Measurements from ENCODE around the gene EDC3.
A peak's percentile ranks its signal among the peaks of the same experiment; 100 is the strongest.
"Not testable (repeated sequence)": the region's sequence is repeated elsewhere in the genome, so short reads cannot be mapped to it uniquely, and the experiment has no call there.

Gene EDC3

DNA sequence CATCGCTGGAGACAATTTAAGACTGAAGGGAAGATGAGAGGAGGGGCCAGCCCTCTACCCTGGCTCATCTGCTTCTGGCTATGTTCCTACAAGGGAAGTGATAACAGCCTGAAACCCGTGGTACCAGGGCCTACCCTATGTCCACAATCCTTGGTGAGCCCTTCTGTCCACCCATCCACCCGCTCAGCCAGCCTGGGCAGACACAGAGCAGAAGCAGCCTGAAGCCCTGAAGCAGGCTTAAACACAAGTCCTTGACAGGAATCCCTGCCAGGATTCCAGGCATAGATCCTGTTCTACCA lies 64.8 kb downstream of the EDC3 start:
- DNase-seq: no peak
- in situ Hi-C loops (cut with HindIII; ENCODE audit: low pct_ligation_motif_present, low pct_unique_long_range_greater_than_20kb, low sequenced_read_pairs): loop anchor here (25.0 kb wide), 1 partner anchor 131 kb away; no protein-coding TSS in a partner anchor

DNA sequence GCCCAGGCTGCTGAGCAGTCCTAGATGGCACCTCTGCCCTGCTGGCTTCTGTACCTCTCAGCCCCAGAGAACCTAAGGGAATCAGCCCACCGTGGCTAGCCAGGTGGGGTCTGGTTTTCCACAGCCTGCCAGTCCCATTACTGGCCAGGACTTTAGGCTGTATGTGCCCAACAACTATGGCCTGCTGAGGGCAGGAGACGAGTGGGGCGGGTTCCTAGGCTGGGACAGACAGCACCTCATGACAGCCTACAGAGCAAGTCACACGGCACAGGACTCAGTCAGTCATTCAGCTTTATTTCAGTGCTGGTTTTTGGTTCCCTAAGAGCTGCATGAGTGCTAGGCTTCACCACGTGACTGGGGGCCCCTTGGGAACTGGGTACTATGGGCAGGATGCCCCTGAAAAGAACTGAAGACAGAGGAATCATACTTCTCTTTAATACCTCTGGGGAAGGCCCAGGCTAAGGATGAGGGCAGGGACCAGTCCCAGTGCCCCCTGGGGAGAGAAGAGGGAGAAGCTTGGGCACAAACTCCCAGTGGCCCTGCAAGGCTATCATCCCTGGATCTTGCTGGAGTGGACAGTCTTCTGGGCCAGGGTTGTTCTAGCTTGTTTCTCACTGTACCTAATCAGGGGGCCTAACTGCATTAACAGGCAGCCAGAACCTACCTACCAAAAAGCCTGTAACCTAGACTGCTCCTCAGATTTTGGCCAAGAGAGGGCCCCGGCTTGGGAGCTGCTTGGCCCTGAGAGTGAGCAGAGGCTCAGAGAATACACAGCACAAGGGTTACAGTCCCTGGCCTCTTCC lies 65.3 kb downstream of the EDC3 start:
- in situ Hi-C loops (cut with HindIII; ENCODE audit: low pct_ligation_motif_present, low pct_unique_long_range_greater_than_20kb, low sequenced_read_pairs): loop anchor here (25.0 kb wide), 1 partner anchor 132 kb away; no protein-coding TSS in a partner anchor
- DNase-seq: no peak

DNA sequence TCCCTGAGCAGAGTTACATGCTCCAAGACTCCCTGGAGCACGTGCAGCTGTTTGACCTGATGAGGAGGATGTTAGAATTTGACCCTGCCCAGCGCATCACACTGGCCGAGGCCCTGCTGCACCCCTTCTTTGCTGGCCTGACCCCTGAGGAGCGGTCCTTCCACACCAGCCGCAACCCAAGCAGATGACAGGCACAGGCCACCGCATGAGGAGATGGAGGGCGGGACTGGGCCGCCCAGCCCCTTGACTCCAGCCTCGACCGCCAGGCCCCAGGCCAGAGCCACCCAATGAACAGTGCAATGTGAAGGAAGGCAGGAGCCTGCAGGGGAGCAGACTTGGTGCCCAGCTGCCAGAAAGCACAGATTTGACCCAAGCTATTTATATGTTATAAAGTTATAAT lies 66.1 kb downstream of the EDC3 start:
- in situ Hi-C loops (cut with HindIII; ENCODE audit: low pct_ligation_motif_present, low pct_unique_long_range_greater_than_20kb, low sequenced_read_pairs): loop anchor here (25.0 kb wide), 1 partner anchor 133 kb away; no protein-coding TSS in a partner anchor
- not testable (repeated sequence) for DNase-seq

DNA sequence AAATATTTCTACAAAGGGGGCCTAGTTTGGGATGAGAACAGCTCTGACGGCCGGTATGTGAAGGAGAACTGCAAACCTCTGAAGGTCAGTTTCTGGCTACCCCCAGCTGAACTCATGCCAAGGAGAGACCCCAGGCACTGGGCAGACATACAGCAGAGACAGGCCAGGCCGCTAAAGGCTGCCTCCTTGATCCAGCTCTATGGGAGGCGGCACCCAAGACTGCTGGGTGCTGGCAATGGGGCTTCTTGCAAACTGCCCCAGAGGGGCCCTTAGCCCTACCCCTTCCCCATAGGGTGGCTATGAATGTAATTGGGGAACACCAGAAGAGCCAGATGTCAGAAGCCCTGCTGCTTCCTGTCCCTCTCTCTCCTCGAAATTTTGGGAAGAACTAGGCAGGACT lies 66.9 kb downstream of the EDC3 start:
- in situ Hi-C loops (cut with HindIII; ENCODE audit: low pct_ligation_motif_present, low pct_unique_long_range_greater_than_20kb, low sequenced_read_pairs): loop anchor here (25.0 kb wide), 1 partner anchor 133 kb away; no protein-coding TSS in a partner anchor
- DNase-seq: no peak

DNA sequence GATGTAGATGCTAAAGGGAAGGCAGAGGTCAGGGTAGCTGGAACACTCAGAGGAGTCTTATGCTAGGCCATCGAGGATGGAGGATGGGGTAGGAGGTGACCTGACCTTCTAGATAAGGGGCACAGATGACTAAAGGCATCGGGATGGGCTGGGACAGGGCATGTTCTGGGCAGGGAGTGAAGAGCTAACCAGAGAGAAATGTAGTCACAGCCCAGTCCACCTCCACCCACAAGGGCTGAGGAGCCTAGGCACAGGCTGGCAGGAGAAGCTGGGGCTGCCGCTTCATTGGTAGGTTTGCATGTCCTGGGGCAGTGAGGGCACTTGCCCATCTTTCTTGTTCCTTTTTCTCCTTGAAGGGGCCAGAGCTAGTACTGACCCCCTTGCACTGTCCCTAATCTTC lies 67.6 kb downstream of the EDC3 start:
- DNase-seq: no peak
- in situ Hi-C loops (cut with HindIII; ENCODE audit: low pct_ligation_motif_present, low pct_unique_long_range_greater_than_20kb, low sequenced_read_pairs): loop anchor here (25.0 kb wide), 1 partner anchor 134 kb away; no protein-coding TSS in a partner anchor

DNA sequence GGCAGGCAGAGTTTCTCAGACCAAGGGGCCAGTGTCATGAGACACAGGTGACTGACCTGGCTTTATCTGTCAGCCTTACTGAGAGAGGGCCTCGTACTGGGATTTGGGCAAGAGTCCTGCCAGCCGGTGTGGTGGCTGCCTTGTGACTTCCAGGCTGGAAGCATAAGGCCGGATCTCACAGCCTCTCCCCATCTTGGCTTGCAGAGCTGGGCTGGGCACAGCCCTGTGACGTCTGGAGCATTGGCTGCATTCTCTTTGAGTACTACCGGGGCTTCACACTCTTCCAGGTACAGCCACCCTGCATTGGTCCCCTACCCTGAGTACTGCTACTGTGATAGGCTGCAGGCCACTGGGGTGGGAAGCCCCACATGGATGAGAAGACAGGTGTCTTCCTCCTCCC lies 68.1 kb downstream of the EDC3 start:
- no peak for DNase-seq
- in situ Hi-C loops (cut with HindIII; ENCODE audit: low pct_ligation_motif_present, low pct_unique_long_range_greater_than_20kb, low sequenced_read_pairs): loop anchor here (25.0 kb wide), 1 partner anchor 135 kb away; no protein-coding TSS in a partner anchor

DNA sequence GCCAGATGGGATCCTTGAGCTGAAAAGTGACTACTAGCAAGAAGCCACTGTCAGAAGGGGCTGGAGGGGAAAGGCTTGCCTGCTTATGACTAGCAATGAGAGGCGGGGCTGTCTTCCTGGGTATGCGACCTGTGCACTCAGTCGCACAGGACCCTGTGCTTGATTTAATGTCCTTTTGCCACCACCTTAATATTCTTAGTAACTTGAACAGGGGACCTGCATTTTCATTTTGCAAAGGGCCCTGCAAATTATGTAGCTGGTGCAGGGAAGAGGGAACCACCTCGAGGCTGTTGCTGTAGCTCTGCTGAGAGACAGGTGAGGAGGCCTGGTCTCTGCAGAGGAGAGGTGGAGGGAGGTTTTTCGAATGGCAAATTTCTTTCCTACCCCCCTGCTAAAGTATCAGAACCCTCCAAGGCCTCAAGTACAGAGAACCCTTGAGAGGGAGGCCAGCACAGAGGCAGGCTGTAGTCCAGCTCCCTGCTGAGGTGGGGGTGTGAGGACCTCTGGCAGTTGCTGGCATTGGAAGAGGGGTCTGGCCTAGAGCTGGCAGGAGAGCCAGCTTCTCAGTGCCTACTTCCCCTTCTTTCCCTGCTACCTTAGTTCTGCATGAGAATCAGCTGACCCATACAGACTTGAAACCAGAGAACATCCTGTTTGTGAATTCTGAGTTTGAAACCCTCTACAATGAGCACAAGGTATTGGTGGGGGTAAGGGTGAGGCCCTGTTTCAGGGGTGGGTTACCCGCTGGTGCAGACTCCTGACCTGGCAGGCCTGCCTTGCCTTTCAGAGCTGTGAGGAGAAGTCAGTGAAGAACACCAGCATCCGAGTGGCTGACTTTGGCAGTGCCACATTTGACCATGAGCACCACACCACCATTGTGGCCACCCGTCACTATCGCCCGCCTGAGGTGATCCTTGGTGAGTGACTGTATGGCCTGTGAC lies 68.8 kb downstream of the EDC3 start:
- DNase-seq: no peak
- in situ Hi-C loops (cut with HindIII; ENCODE audit: low pct_ligation_motif_present, low pct_unique_long_range_greater_than_20kb, low sequenced_read_pairs): loop anchor here (25.0 kb wide), 1 partner anchor 135 kb away; no protein-coding TSS in a partner anchor

DNA sequence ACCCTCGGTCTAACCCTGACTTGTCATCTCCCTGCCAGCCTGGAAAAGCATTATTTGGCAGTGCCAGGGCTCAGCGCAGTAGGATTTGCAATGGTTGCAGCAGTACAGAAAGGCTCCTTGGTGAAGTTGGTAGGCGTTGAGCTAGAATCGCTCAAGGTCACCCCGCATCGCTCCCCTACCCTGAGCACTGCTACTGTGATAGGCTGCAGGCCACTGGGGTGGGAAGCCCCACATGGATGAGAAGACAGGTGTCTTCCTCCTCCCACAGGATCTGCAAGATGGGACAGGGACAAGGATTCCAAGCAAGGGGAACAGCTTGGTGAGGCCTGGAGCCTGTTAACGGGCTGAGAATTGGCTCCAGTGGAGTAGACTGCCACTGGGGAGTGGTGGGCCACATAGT lies 69.5 kb downstream of the EDC3 start:
- no peak for DNase-seq
- in situ Hi-C loops (cut with HindIII; ENCODE audit: low pct_ligation_motif_present, low pct_unique_long_range_greater_than_20kb, low sequenced_read_pairs): loop anchor here (25.0 kb wide), 1 partner anchor 136 kb away; no protein-coding TSS in a partner anchor

DNA sequence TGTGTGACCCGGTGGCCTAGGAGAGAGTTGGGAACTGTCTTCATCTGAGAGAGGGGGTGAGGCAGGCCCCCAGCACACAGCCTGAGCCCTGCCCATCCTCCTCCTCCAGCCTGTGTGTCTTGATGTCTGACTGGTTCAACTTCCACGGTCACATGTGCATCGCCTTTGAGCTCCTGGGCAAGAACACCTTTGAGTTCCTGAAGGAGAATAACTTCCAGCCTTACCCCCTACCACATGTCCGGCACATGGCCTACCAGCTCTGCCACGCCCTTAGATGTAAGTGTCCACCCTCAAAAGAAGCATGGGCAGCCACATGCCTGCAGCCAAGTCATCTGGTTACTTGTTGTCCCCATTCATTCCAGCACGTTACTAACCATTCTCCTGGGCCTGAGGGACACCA lies 70.1 kb downstream of the EDC3 start:
- in situ Hi-C loops (cut with HindIII; ENCODE audit: low pct_ligation_motif_present, low pct_unique_long_range_greater_than_20kb, low sequenced_read_pairs): loop anchor here (25.0 kb wide), 1 partner anchor 137 kb away; no protein-coding TSS in a partner anchor
- no peak for DNase-seq

DNA sequence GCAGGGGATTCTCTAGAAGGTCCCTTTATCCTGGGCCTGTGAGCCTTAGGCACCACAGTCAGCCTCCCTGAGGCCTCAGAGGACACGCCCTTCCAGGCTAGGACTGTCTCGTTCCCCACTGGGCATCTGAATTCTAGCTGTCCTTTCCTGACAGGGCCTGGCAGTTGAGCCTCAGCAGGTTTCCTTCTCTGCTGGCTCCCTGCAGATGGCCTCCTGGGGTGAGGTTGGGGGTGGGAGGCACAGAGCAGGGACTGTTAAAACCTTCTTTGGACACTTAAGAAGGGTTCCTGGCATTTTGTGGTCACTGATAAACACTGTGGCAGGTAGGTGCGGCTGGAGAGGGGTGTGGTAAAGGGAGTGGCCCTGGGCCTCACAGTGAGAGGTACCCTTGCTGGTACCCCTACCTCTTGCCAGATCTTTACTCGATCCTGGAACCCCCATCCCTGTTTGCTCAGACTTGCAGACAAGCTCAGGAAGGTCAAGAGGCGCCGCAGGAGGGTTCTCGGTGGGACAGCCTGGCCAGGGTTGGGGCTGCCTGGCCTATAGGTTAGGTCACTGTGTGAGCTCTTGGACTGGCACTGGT lies 71.7 kb downstream of the EDC3 start:
- DNase-seq: no peak
- in situ Hi-C loops (cut with HindIII; ENCODE audit: low pct_ligation_motif_present, low pct_unique_long_range_greater_than_20kb, low sequenced_read_pairs): no loop called here

DNA sequence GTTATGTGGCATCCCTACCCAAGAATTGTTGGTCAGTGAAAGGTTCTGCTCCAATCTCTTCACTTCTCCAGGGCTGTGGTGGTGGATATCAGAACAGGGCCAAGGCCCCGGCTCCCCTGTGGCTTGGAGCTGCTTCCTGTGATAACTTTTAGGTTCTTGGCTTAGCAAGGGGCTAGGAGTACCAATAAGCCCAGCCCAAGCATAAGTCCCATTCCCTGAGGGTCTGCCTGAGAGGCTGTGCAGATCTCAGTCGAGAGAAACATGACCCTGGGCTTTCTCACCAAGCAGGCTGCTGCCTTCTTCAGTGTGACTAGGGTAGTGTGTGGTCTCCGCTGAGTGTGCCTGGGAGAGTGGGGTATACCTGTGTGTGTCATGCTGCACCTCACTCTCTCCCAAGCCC lies 73.1 kb downstream of the EDC3 start:
- in situ Hi-C loops (cut with HindIII; ENCODE audit: low pct_ligation_motif_present, low pct_unique_long_range_greater_than_20kb, low sequenced_read_pairs): no loop called here
- no peak for DNase-seq

DNA sequence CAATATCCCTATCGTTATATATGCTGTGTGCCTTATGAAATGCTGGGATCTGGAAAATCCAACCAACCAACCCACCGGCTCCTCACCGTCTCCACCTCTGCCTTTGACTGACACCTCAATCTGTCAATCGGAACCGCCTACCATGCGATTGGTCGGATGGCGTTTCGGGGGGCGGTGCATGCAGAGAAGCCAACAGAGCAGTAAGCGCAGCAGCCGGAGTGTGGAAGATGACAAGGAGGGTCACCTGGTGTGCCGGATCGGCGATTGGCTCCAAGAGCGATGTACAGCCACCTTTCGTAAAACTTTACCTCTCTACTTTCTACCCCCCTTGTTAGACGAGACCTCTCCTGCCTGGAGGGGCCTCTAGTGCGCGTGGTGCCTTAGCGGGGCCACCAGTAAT lies 73.9 kb downstream of the EDC3 start:
- DNase-seq: no peak
- in situ Hi-C loops (cut with HindIII; ENCODE audit: low pct_ligation_motif_present, low pct_unique_long_range_greater_than_20kb, low sequenced_read_pairs): no loop called here

DNA sequence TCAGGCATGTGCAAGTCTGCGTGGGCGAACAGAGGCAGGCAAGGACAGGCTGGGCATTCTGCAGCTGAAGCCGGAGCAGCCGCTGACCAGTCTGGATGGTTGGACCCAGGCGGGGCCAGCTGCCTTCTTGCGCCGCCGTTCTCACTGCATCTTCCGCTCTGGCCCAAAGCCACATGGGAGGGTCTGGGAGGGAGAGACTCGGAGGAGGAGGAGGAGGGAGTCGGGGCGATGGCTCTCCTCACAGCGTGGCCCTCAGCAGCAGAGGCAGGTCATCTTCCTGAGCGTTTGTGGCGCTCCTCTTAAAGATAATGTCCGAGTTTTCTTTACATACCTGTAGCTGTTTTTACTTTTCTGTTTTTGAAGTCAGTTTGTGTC lies 74.3 kb downstream of the EDC3 start:
- in situ Hi-C loops (cut with HindIII; ENCODE audit: low pct_ligation_motif_present, low pct_unique_long_range_greater_than_20kb, low sequenced_read_pairs): no loop called here
- DNase-seq: no peak

DNA sequence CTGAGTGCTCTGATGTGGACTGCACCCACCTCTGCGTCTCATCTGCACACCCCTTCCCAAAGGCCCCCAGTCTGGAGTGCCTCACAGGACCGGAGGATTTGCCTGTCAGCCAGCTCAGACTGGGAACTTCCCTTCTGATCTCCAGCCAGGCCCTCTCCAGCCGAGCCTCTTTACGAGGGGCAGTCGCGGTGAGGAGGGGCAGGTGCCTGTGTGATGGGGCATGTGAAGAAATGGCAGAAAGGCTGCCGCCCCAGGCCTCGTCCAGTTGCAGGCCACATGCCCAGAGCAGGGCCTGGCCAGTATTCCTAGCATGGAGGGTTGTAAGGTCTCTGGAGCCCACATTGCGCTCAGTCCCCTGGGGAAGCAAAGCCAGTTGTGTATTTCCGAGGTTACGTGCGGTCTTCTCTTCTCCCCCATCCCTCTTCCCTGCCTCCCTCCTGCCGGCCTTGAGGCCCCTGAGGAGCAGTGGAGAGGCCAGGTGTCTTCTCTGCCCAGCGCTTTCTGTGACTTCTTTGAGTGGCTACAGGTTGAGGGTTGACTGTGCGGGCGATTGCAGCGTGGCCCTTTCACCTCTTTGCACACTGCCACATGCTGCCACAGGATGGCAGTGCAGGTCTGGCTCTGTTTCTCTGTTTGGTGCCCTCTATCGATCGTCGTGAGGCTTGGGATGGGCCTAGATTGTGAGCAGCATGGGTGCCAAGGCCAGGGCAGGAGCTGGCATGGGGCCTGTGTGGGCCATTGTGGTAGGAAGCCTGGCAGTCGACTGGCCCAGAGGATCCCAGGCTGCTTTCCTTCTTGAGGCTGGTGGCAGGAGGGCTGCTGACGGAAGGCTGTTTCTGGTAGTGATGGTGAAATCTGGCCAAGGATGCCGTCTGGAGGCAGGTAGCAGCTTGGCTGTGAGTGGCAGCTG lies 74.9 kb downstream of the EDC3 start:
- in situ Hi-C loops (cut with HindIII; ENCODE audit: low pct_ligation_motif_present, low pct_unique_long_range_greater_than_20kb, low sequenced_read_pairs): no loop called here
- DNase-seq: peak; percentile 85

DNA sequence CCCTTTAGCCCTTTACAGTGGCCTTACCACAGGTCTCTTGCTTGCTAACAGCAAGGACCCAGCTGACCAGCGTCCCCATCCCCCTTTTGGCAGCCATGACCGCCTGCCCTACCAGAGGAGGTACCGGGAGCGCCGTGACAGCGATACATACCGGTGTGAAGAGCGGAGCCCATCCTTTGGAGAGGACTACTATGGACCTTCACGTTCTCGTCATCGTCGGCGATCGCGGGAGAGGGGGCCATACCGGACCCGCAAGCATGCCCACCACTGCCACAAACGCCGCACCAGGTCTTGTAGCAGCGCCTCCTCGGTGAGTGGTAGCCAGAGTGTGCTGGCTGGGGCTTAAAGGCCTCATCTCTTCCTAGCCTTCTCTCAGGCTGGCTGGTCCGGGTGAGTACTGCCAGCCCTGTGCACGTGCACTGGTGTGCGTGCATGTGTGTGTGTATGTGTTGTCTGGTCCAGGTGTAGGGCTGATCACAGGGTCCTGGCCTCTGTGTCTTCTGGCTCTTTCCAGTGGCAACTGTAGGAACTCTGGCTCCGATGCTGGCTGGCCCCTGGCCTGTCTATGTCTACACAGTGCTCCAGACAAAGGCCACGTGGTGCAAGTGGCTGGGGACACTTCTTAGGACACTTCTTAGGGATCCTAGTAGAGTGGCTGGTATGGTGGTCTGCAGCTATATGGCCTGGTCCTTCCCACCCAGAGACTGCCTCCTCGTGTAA lies 75.7 kb downstream of the EDC3 start:
- in situ Hi-C loops (cut with HindIII; ENCODE audit: low pct_ligation_motif_present, low pct_unique_long_range_greater_than_20kb, low sequenced_read_pairs): no loop called here
- DNase-seq: no peak

DNA sequence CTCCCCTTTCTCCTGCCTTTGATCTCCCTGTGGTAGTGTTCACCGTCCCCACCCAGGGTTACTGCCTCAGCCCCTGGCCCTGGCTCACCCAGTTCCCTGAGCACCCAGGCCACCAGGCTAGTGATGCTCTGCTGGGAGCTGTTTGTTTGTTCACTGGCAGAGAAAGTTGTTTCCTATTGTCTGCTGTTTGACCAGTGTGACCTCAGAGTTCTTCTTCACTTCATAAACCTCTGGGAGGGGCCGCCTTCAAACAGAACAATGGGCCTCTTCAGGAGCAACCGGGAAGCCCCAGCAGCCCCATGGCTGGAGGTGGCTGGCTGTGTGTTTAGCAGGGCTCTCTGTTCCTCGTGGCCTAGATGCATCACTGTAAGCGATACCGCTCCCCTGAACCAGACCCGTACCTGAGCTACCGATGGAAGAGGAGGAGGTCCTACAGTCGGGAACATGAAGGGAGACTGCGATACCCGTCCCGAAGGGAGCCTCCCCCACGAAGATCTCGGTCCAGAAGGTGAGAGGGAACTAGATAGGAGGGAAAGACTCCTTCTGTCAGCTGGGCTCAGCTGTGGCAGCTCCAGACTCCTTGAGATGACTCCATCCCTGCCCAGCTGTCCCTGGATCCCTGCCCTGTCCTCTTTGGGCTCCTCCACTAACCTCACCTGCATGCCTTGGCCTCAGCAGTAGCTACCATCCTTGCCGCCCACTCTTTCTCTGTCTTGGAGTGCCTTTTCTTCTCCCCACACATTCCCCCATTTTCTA lies 76.8 kb downstream of the EDC3 start:
- in situ Hi-C loops (cut with HindIII; ENCODE audit: low pct_ligation_motif_present, low pct_unique_long_range_greater_than_20kb, low sequenced_read_pairs): no loop called here

DNA sequence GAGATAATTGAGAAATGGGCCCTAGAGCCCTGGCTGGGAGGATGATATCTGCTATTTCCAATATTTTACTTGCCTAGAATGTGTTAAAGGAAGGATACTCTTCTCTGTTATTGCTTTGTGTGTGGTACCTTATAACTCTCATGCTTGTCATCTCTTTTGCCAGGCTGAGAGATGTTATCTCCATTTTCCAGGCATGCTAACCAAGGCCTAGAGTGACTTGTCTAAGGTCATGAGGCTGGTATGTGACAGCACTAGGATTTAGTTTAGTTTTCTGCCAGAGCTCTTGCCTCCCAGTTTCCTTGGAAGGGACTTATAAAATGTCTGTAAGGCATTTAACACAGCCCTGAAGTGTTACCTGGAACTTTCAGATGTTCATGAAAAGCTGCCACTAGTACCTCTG lies 78.8 kb downstream of the EDC3 start:
- in situ Hi-C loops (cut with HindIII; ENCODE audit: low pct_ligation_motif_present, low pct_unique_long_range_greater_than_20kb, low sequenced_read_pairs): no loop called here
- DNase-seq: no peak

More for the DNA sequence above, 76.8 kb downstream of the EDC3 start:
- no peak for DNase-seq

Data from ACHN (cell line).